Natural killer cell (primary cell): ENCODE data around the gene CDK5RAP3. TPM values are rescaled to one million over a fixed set of nuclear protein-coding genes. Genes with fewer than 3 reads are reported as not detected.

ENCODE experiments used
- ATAC-seq, 3 donors: fragments of 150-1000 bp in 2 of 3; fragments of 200-7000 bp in 1 of 3; cut with Tn5 transposase; 1 replicate in 1 of 3; 2 replicates in 2 of 3; pipeline ENCODE4 v1.10.0; 2021; ENCODE audit warnings: mild to moderate bottlenecking in 2 of 3, moderate library complexity in 2 of 3
- DNase-seq, 2 donors: peaks; one replicate each; pipeline versions ENCODE4 v3.0.0 to v3.0.0-alpha.2; 2013 to 2021; ENCODE audit warnings: mixed read lengths in 1 of 2
- H3K27ac ChIP-seq: one replicate; pipeline ENCODE4 v1.5.1; 2013; ENCODE audit warnings: mild to moderate bottlenecking, low read length
- H3K27me3 ChIP-seq: one replicate; pipeline ENCODE4 v1.6.1; 2013; ENCODE audit warnings: low read length; ENCODE audit not compliant: control insufficient read depth, insufficient read depth
- H3K36me3 ChIP-seq: one replicate; pipeline ENCODE4 v1.6.1; 2013; ENCODE audit warnings: low read length; ENCODE audit not compliant: control insufficient read depth, insufficient read depth
- H3K4me1 ChIP-seq: one replicate; pipeline ENCODE4 v1.6.1; 2013; ENCODE audit warnings: low read length; ENCODE audit not compliant: control insufficient read depth, insufficient read depth
- H3K4me3 ChIP-seq: one replicate; pipeline ENCODE4 v1.5.1; 2013; ENCODE audit warnings: low read length
- H3K9me3 ChIP-seq: one replicate; pipeline ENCODE4 v1.6.1; 2013; ENCODE audit warnings: low read length; ENCODE audit not compliant: control insufficient read depth, insufficient read depth
- H3K27ac Mint-ChIP-seq, 2 donors: one replicate each; pipeline ENCODE4 v1.8.0; 2022; ENCODE audit warnings: mild to moderate bottlenecking in 2 of 2, mixed read lengths in 2 of 2, moderate library complexity in 1 of 2
- H3K27me3 Mint-ChIP-seq, 2 donors: one replicate each; pipeline ENCODE4 v1.8.0; 2022; ENCODE audit warnings: low read depth in 2 of 2, mixed read lengths in 2 of 2
- H3K36me3 Mint-ChIP-seq: one replicate; pipeline ENCODE4 v1.8.0; 2022; ENCODE audit warnings: mixed read lengths
- H3K4me1 Mint-ChIP-seq, 2 donors: one replicate each; pipeline ENCODE4 v1.8.0; 2022; ENCODE audit warnings: mixed read lengths in 2 of 2
- H3K4me3 Mint-ChIP-seq: one replicate; pipeline ENCODE4 v1.8.0; 2022; ENCODE audit warnings: mild to moderate bottlenecking, moderate library complexity, mixed read lengths
- H3K9me3 Mint-ChIP-seq, 2 donors: one replicate each; pipeline ENCODE4 v1.8.0; 2022; ENCODE audit warnings: mixed read lengths in 2 of 2
- CTCF ChIP-seq: fragments of 200-600 bp; IDR thresholded peaks from one replicate; pipeline ENCODE4 v1.8.0; 2022; ENCODE audit warnings: antibody characterized with exemption
- WGBS: methylation state at CpG from one replicate; pipeline ENCODE4 v1.1.7; 2013; ENCODE audit warnings: missing lambda C conversion rate; ENCODE audit not compliant: insufficient coverage; 5-methylcytosine and 5-hydroxymethylcytosine counted together
- intact Hi-C: fragments of 100-400 bp; cut with micrococcal nuclease; formaldehyde crosslinking; loops from one replicate; pipeline ENCODE4 v1.14.2; 2022
- total RNA-seq, 4 donors: library from RNA; stranded (reverse); fragments of 120-200 nt in 1 of 4; gene quantifications; one replicate each; pipeline versions ENCODE4 v1.2.3 to v1.2.4, GENCODE V29; 2013 to 2022

CDK5RAP3 gene, protein sequence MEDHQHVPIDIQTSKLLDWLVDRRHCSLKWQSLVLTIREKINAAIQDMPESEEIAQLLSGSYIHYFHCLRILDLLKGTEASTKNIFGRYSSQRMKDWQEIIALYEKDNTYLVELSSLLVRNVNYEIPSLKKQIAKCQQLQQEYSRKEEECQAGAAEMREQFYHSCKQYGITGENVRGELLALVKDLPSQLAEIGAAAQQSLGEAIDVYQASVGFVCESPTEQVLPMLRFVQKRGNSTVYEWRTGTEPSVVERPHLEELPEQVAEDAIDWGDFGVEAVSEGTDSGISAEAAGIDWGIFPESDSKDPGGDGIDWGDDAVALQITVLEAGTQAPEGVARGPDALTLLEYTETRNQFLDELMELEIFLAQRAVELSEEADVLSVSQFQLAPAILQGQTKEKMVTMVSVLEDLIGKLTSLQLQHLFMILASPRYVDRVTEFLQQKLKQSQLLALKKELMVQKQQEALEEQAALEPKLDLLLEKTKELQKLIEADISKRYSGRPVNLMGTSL
- total RNA-seq: 100 to 1,000 TPM; 289 to 300 (median 292) TPM
- total RNA-seq (2013): 205 TPM

GRCh38 chr17:47970725-47971499 lies at the start of gene CDK5RAP3:
Gene CDK5RAP3 (plus strand): TSS chr17:47971113. CDS start chr17:47971147, 34 bp downstream.
- Histone ChIP-seq H3K36me3 (peaks cover 18% of the 10 kb centered on the region), H3K27me3 (no peaks in the 10 kb centered on the region), H3K4me1 (peaks cover 15% of the 10 kb centered on the region), H3K27ac (peak within 1 kb of the TSS; percentile 73), H3K9me3 (no peaks in the 10 kb centered on the region), H3K4me3 (peak within 1 kb of the TSS; percentile 90)
- Mint-ChIP-seq H3K4me3 (peak within 1 kb of the TSS; percentile 92), H3K36me3 (peaks cover 8% of the 10 kb centered on the region), H3K4me1 (peaks cover 14 to 24% of the 10 kb centered on the region in 2 donors), H3K27me3 (peaks cover 0 to 4% of the 10 kb centered on the region in 2 donors), H3K27ac (peak within 1 kb of the TSS; percentile 83 to 87), H3K9me3 (no peaks in the 10 kb centered on the region)
- ATAC-seq: peak; percentile 97 to 100 (median 98)
- DNase-seq: peak; percentile 98 to 99
- WGBS: under 1% methylated on average over 62 of the region's 62 CpGs
- intact Hi-C loops: loop anchor here (1.0 to 2.0 kb wide), 5 partner anchors 22 to 130 kb away; partner anchors contain the start of genes NFE2L1, PNPO, SCRN2 and SP2
- peak; percentile 97 for TF ChIP-seq CTCF

DNA sequence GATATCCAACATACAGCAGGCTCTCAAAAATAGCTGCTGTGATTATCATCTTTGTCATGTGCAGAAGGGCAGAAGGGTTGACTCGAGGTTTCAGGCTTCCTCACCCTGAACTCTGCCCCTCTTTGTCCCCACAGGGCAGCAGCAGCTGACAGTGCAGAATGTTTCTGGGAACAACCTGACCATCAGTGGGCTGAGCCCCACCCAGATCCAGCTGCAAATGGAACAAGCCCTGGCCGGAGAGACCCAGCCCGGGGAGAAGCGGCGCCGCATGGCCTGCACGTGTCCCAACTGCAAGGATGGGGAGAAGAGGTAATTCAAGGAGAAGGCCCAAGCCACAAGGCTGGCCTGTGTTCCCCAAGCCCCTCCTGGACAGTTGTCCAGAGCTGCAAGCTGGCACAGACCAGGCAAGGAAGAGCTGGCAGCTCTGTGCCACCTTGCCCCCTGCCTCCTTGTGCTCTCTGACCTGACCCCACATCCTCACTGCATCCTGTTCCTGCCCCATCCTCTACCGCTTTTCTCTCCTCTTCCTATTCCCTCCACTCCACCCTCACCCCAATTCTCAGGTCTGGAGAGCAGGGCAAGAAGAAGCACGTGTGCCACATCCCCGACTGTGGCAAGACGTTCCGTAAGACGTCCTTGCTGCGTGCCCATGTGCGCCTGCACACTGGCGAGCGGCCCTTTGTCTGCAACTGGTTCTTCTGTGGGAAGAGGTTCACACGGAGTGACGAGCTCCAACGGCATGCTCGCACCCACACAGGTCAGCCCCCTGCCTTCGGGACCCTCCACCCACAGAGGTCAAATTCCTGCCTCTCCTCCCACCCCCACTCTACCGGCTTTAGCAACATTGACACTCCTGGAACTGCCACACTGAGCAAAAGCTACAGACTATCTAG lies 45.9 kb upstream of the CDK5RAP3 start:
- DNase-seq (no peak), ATAC-seq (no peak)
- Histone ChIP-seq H3K27me3 (no peaks in the 10 kb centered on the region), H3K36me3 (peaks cover 62% of the 10 kb centered on the region), H3K27ac (no peak overlapping the region), H3K4me3 (no peak overlapping the region), H3K4me1 (no peaks in the 10 kb centered on the region), H3K9me3 (no peaks in the 10 kb centered on the region)
- intact Hi-C loops: no loop called here
- H3K9me3 Mint-ChIP-seq: no peaks in the 10 kb centered on the region
- H3K4me1 Mint-ChIP-seq: no peaks in the 10 kb centered on the region
- no peak for TF ChIP-seq CTCF
- H3K36me3 Mint-ChIP-seq: no peaks in the 10 kb centered on the region
- no peak overlapping the region for H3K4me3 Mint-ChIP-seq
- no peak overlapping the region for H3K27ac Mint-ChIP-seq
- no peaks in the 10 kb centered on the region for H3K27me3 Mint-ChIP-seq
- 96% methylated on average over 23 of the region's 23 CpGs for WGBS

- H3K4me1 Mint-ChIP-seq: no peaks in the 10 kb centered on the region
- H3K9me3 Mint-ChIP-seq: no peaks in the 10 kb centered on the region
- no peak for DNase-seq
- H3K27me3 ChIP-seq: no peaks in the 10 kb centered on the region
- no peak overlapping the region for H3K27ac Mint-ChIP-seq
- peaks cover 65% of the 10 kb centered on the region for H3K36me3 ChIP-seq
- no peak overlapping the region for H3K27ac ChIP-seq
- no peak for TF ChIP-seq CTCF
- H3K27me3 Mint-ChIP-seq: no peaks in the 10 kb centered on the region
- no peak for ATAC-seq
- H3K36me3 Mint-ChIP-seq: no peaks in the 10 kb centered on the region
- no peak overlapping the region for H3K4me3 ChIP-seq
- WGBS: 93% methylated on average over 3 of the region's 3 CpGs
- H3K9me3 ChIP-seq: no peaks in the 10 kb centered on the region
- H3K4me1 ChIP-seq: no peaks in the 10 kb centered on the region
- intact Hi-C loops: no loop called here
- H3K4me3 Mint-ChIP-seq: no peak overlapping the region
These were observed 45.3 kb upstream of the CDK5RAP3 start for GRCh38 chr17:47925678-47925988.
